GF-D8 (cell line): Measurements from ENCODE around the gene ERRFI1.

ENCODE experiments used
- DNase-seq: peaks from one replicate; lab custom pipeline; 2025; lab: John Stamatoyannopoulos, UW

Gene ERRFI1

GRCh38 chr1:8018492-8019228 lies 7.4 kb downstream of the ERRFI1 start:
- no peak for DNase-seq

GRCh38 chr1:8017495-8018197 lies 8.5 kb downstream of the ERRFI1 start:
- DNase-seq: no peak

GRCh38 chr1:8016895-8017241 lies 9.2 kb downstream of the ERRFI1 start:
- DNase-seq: no peak

GRCh38 chr1:8016210-8016894 lies 9.8 kb downstream of the ERRFI1 start:
- no peak for DNase-seq

GRCh38 chr1:8015809-8016165 lies 10.3 kb downstream of the ERRFI1 start:
- DNase-seq: no peak

GRCh38 chr1:8015036-8015808 lies 10.9 kb downstream of the ERRFI1 start:
- peak; percentile 16 for DNase-seq

GRCh38 chr1:8014381-8014988 lies 11.6 kb downstream of the ERRFI1 start:
- DNase-seq: no peak

- no peak for DNase-seq
Measured at GRCh38 chr1:8013800-8014199, 12.3 kb downstream of the ERRFI1 start.

- no peak for DNase-seq
Measured at GRCh38 chr1:8013399-8013798, 12.7 kb downstream of the ERRFI1 start.

GRCh38 chr1:8012955-8013354 lies 13.2 kb downstream of the ERRFI1 start:
- no peak for DNase-seq

- DNase-seq: no peak
Measured at GRCh38 chr1:8011923-8012858, 13.9 kb downstream of the ERRFI1 start.

- no peak for DNase-seq
Measured at GRCh38 chr1:8011016-8011415, 15.1 kb downstream of the ERRFI1 start.

- no peak for DNase-seq
Measured at GRCh38 chr1:8010080-8010664, 15.9 kb downstream of the ERRFI1 start.

GRCh38 chr1:8009043-8010002 lies 16.8 kb downstream of the ERRFI1 start:
- DNase-seq: no peak

- DNase-seq: no peak
Measured at GRCh38 chr1:8006037-8006963, 19.8 kb downstream of the ERRFI1 start.

- DNase-seq: peak; percentile 70
Measured at GRCh38 chr1:8004803-8005573, 21.1 kb downstream of the ERRFI1 start.

GRCh38 chr1:8004113-8004802 lies 21.9 kb downstream of the ERRFI1 start:
- no peak for DNase-seq
